ENCODE data around the gene IL3.

Gene IL3

GRCh38 chr5:132026516-132027008, 33.9 kb upstream of the IL3 start:
- no peak for DNase-seq

GRCh38 chr5:132027027-132027426, 33.4 kb upstream of the IL3 start:
- no peak for DNase-seq

- no peak for DNase-seq
Observed at GRCh38 chr5:132029609-132030330, 30.7 kb upstream of the IL3 start.

- no peak for DNase-seq
Observed at GRCh38 chr5:132030610-132031009, 29.8 kb upstream of the IL3 start.

GRCh38 chr5:132032196-132032595, 28.3 kb upstream of the IL3 start:
- DNase-seq, result no peak

GRCh38 chr5:132033122-132033521, 27.3 kb upstream of the IL3 start:
- DNase-seq, result no peak

- DNase-seq, result no peak
Observed at GRCh38 chr5:132037353-132037752, 23.1 kb upstream of the IL3 start.

- no peak for DNase-seq
Observed at GRCh38 chr5:132044207-132044606, 16.2 kb upstream of the IL3 start.

GRCh38 chr5:132046880-132047299, 13.6 kb upstream of the IL3 start:
- no peak for DNase-seq

- no peak for DNase-seq
Observed at GRCh38 chr5:132049093-132049492, 11.4 kb upstream of the IL3 start.

GRCh38 chr5:132049559-132049958, 10.9 kb upstream of the IL3 start:
- DNase-seq, result no peak

- no peak for DNase-seq
Observed at GRCh38 chr5:132050136-132050535, 10.3 kb upstream of the IL3 start.

- DNase-seq, result peak; percentile 2
Observed at GRCh38 chr5:132050661-132051552, 9.5 kb upstream of the IL3 start.

- no peak for DNase-seq
Observed at GRCh38 chr5:132052520-132052919, 7.9 kb upstream of the IL3 start.

- DNase-seq, result no peak
Observed at GRCh38 chr5:132053483-132053882, 7.0 kb upstream of the IL3 start.

- no peak for DNase-seq
Observed at GRCh38 chr5:132054031-132054696, 6.3 kb upstream of the IL3 start.

- no peak for DNase-seq
Observed at GRCh38 chr5:132054697-132055440, 5.6 kb upstream of the IL3 start.

GRCh38 chr5:132055441-132055807, 5.0 kb upstream of the IL3 start:
- DNase-seq, result no peak

- no peak for DNase-seq
Observed at GRCh38 chr5:132055808-132056609, 4.4 kb upstream of the IL3 start.

GRCh38 chr5:132056610-132057497, 3.6 kb upstream of the IL3 start:
- no peak for DNase-seq

Measured in SHP77 treated with DMSO at 0.1 percent for 48 hours (cell line).